ENCODE measurements around the gene HCRT.

HCRT gene

DNA sequence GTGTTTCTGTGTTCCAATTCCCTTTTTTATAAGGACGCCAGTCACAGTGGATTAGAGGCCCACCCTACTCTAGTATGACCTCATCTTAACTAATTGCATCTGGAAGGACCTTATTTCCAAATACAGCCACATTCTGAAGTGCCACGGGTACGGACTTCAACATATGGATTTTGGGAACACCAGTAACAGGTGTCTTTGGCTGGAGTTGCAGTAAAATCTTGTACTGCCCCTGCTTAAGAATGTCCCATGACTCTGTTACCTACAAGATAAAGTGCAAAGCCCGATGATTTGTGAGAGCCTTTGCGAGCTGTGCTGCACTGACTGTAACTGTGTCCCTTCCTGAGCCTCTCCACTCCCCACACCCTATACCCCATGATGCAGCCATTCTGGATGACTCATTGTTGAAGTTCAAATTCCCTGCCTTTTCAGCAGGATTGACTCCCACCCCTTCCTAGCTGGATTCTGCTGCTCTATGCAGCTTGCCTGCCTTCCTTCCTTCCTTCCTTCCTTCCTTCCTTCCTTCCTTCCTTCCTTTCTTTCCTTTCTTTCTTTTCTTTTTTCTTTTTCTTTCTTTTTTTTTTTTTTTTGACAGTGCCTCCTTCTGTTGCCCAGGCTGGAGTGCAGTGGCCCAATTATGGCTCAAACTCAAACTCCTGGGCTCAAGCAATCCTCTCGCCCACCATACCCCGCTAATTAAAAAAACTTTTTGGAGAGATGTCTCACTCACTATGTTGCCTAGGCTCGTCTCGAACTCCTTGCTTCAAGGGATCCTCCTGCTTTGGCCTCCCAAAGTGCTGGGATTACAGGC, 2.1 kb downstream of the HCRT start:
- Histone ChIP-seq H3K27ac (ENCODE audit: low read length) (peak overlapping the region; percentile 76; the same call in 1 of the 2 replicates), H3K36me3 (replicated peaks; ENCODE audit: insufficient read depth, low read length) (no peaks in the 10 kb centered on the region), H3K9me3 (replicated peaks; ENCODE audit: insufficient read depth, low read length) (no peaks in the 10 kb centered on the region), H3K9ac (ENCODE audit: low read length) (peak overlapping the region; percentile 51), H3K79me2 (ENCODE audit: low read length) (no peaks in the 10 kb centered on the region), H2AFZ (ENCODE audit: low read length) (peak overlapping the region; percentile 70), H3K27me3 (replicated peaks; ENCODE audit: insufficient read depth, low read length) (no peaks in the 10 kb centered on the region), H3K4me1 (ENCODE audit: low read length) (peaks cover 47% of the 10 kb centered on the region), H3K9me2 (replicated peaks; ENCODE audit: insufficient read depth, low read length) (no peaks in the 10 kb centered on the region), H3K4me2 (ENCODE audit: low read depth, low read length) (peak overlapping the region; percentile 51), H4K20me1 (ENCODE audit: insufficient read depth, low read length) (no peaks in the 10 kb centered on the region), H3F3A (ENCODE audit: insufficient read depth, low read length) (peaks cover 41% of the 10 kb centered on the region), H3K4me3 (ENCODE audit: low read length) (peak overlapping the region; percentile 58)
- no peak for DNase-seq
- TF ChIP-seq, protein P1, sequence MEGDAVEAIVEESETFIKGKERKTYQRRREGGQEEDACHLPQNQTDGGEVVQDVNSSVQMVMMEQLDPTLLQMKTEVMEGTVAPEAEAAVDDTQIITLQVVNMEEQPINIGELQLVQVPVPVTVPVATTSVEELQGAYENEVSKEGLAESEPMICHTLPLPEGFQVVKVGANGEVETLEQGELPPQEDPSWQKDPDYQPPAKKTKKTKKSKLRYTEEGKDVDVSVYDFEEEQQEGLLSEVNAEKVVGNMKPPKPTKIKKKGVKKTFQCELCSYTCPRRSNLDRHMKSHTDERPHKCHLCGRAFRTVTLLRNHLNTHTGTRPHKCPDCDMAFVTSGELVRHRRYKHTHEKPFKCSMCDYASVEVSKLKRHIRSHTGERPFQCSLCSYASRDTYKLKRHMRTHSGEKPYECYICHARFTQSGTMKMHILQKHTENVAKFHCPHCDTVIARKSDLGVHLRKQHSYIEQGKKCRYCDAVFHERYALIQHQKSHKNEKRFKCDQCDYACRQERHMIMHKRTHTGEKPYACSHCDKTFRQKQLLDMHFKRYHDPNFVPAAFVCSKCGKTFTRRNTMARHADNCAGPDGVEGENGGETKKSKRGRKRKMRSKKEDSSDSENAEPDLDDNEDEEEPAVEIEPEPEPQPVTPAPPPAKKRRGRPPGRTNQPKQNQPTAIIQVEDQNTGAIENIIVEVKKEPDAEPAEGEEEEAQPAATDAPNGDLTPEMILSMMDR (IDR thresholded peaks at IDR 0.05; ENCODE audit: low read length), result no peak
- TF ChIP-seq EZH2phosphoT487 (IDR thresholded peaks at IDR 0.05; ENCODE audit: low read length) (no peak), EZH2 (optimal IDR thresholded peaks at IDR 0.05; ENCODE audit: low read depth, low read length) (no peak)

DNA sequence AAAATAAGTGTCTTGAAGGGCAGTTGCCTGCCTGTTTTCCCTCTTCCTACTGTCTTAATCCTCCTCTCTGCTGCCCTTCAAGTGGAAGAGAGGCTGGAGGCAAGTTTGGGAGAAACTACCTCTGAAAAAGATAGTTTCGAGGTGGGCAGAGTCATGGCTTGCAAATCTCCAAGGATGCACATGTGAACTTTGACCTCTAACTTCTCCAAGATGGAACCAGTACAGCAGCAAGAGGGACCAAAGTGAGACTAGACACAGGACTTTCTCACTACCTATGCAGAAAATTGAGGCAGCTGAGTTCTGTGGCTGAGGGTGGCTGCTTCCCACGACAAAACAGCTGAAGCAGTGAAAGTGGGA, 3.4 kb downstream of the HCRT start:
- H2AFZ ChIP-seq (ENCODE audit: low read length), result no peak overlapping the region
- no peaks in the 10 kb centered on the region for H3K79me2 ChIP-seq (ENCODE audit: low read length)
- no peak overlapping the region for H3K27ac ChIP-seq (ENCODE audit: low read length)
- no peaks in the 10 kb centered on the region for H4K20me1 ChIP-seq (ENCODE audit: insufficient read depth, low read length)
- TF ChIP-seq, protein P1 (IDR thresholded peaks at IDR 0.05; ENCODE audit: low read length), result no peak
- TF ChIP-seq EZH2 (optimal IDR thresholded peaks at IDR 0.05; ENCODE audit: low read depth, low read length), result no peak
- no peak for TF ChIP-seq EZH2phosphoT487 (IDR thresholded peaks at IDR 0.05; ENCODE audit: low read length)
- H3K4me3 ChIP-seq (ENCODE audit: low read length), result no peak overlapping the region
- no peaks in the 10 kb centered on the region for H3K36me3 ChIP-seq (replicated peaks; ENCODE audit: insufficient read depth, low read length)
- no peaks in the 10 kb centered on the region for H3K9me3 ChIP-seq (replicated peaks; ENCODE audit: insufficient read depth, low read length)
- no peaks in the 10 kb centered on the region for H3K9me2 ChIP-seq (replicated peaks; ENCODE audit: insufficient read depth, low read length)
- peak overlapping the region; percentile 70; the same call in 1 of the 2 replicates for H3K4me2 ChIP-seq (ENCODE audit: low read depth, low read length)
- H3F3A ChIP-seq (ENCODE audit: insufficient read depth, low read length), result peaks cover 41% of the 10 kb centered on the region
- no peaks in the 10 kb centered on the region for H3K27me3 ChIP-seq (replicated peaks; ENCODE audit: insufficient read depth, low read length)
- no peak overlapping the region for H3K9ac ChIP-seq (ENCODE audit: low read length)
- DNase-seq, result no peak
- H3K4me1 ChIP-seq (ENCODE audit: low read length), result peaks cover 48% of the 10 kb centered on the region

DNA sequence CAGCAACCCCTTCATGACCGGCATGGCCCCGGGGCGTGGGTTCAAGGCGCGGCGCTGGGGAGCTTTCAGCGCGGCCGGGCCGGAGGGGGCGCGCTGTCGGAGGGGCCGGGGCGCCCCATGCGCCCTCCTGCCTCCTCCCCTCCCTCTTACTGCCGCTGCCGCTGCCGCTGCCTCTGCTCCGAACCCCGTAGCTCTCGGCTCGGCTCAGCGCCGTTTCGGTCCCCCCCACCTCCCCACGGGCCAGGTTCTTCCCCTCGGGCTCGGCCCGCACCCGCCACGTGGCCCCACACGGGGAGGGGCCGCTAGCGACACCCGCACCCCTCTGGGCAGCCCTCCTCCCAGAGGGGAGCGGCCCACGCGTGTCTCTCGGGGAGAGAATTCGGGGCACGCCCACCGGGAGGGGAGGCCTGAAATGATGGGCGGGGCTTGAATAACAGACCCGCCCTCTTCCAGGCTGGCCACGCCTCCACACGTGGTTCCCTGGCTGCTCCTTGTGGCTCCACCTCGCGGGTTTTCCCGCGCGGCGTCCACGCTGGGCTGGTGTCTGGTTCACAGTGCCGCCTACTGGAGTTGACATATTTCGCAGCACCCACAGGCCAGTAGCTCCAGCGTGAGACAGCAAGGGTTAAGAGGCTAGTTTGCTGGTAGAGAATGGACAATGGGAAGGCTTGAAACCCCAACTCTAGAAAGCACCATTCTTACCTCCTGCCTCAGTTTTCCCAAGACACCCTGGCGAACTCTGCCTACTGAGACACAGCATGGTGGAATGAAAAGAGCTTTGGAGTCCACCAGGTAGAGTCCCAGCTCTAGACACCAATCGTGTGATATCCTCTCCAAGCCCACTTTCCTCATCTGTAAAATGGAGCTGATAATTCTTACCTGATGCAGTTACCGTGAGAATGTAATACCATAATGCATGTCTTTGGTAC, 4.1 kb downstream of the HCRT start, which contains the start of gene KCNH4:
TSS of gene KCNH4 (minus strand) at position 221 of the 929 bp plus-strand sequence. CDS start at position 24, 197 bp downstream.
- Histone ChIP-seq H3K27me3 (replicated peaks; ENCODE audit: insufficient read depth, low read length) (no peaks in the 10 kb centered on the region), H3K4me2 (ENCODE audit: low read depth, low read length) (peak within 1 kb of the TSS; percentile 70; the same call in 1 of the 2 replicates), H3K4me1 (ENCODE audit: low read length) (peaks cover 48% of the 10 kb centered on the region), H3K9me3 (replicated peaks; ENCODE audit: insufficient read depth, low read length) (no peaks in the 10 kb centered on the region), H3K36me3 (replicated peaks; ENCODE audit: insufficient read depth, low read length) (no peaks in the 10 kb centered on the region), H3K4me3 (ENCODE audit: low read length) (peak within 1 kb of the TSS; percentile 63), H3K9ac (ENCODE audit: low read length) (no peak within 1 kb of the TSS), H3K9me2 (replicated peaks; ENCODE audit: insufficient read depth, low read length) (no peaks in the 10 kb centered on the region), H2AFZ (ENCODE audit: low read length) (peak within 1 kb of the TSS; percentile 75), H4K20me1 (ENCODE audit: insufficient read depth, low read length) (no peaks in the 10 kb centered on the region), H3K27ac (ENCODE audit: low read length) (no peak within 1 kb of the TSS), H3F3A (ENCODE audit: insufficient read depth, low read length) (peaks cover 41% of the 10 kb centered on the region), H3K79me2 (ENCODE audit: low read length) (no peaks in the 10 kb centered on the region)
- TF ChIP-seq EZH2 (optimal IDR thresholded peaks at IDR 0.05; ENCODE audit: low read depth, low read length), result no peak
- TF ChIP-seq, protein P1 (IDR thresholded peaks at IDR 0.05; ENCODE audit: low read length), result peak; percentile 68
- DNase-seq, result peak; percentile 86
